HG03439 (cell line): ENCODE results near the gene MYPOP.

Experiments used
- ATAC-seq: cut with Tn5 transposase; IDR thresholded peaks from one replicate; pipeline ENCODE4 v1.9.1; 2021; ENCODE audit warnings: mild to moderate bottlenecking, moderate library complexity; ENCODE audit not compliant: unreplicated experiment

Gene MYPOP

GRCh38 chr19:45901912-45902650 lies at the start of gene MYPOP:
Gene MYPOP (minus strand): TSS chr19:45902613. CDS start chr19:45901773, 840 bp downstream.
- ATAC-seq: no peak

- no peak for ATAC-seq
Measured at GRCh38 chr19:45947926-45948325, 45.5 kb upstream of the MYPOP start.

GRCh38 chr19:45940515-45940805 lies 38.0 kb upstream of the MYPOP start:
- no peak for ATAC-seq

GRCh38 chr19:45939792-45940514 lies 37.5 kb upstream of the MYPOP start:
- ATAC-seq: no peak

GRCh38 chr19:45938733-45939319 lies 36.4 kb upstream of the MYPOP start:
- no peak for ATAC-seq

GRCh38 chr19:45935267-45935666 lies 32.9 kb upstream of the MYPOP start:
- ATAC-seq: no peak

GRCh38 chr19:45934551-45935230 lies 32.3 kb upstream of the MYPOP start:
- no peak for ATAC-seq

GRCh38 chr19:45933759-45934158 lies 31.3 kb upstream of the MYPOP start:
- no peak for ATAC-seq

GRCh38 chr19:45931055-45931454 lies 28.6 kb upstream of the MYPOP start:
- no peak for ATAC-seq

GRCh38 chr19:45929247-45929646 lies 26.8 kb upstream of the MYPOP start:
- ATAC-seq: no peak

GRCh38 chr19:45927565-45928261 lies 25.3 kb upstream of the MYPOP start:
- ATAC-seq: peak; percentile 83

GRCh38 chr19:45924891-45925447 lies 22.6 kb upstream of the MYPOP start:
- ATAC-seq: no peak

GRCh38 chr19:45922281-45922680 lies 19.9 kb upstream of the MYPOP start:
- no peak for ATAC-seq

- no peak for ATAC-seq
Measured at GRCh38 chr19:45920458-45920857, 18.0 kb upstream of the MYPOP start.

- no peak for ATAC-seq
Measured at GRCh38 chr19:45919678-45920077, 17.3 kb upstream of the MYPOP start.

- no peak for ATAC-seq
Measured at GRCh38 chr19:45918721-45919120, 16.3 kb upstream of the MYPOP start.

- ATAC-seq: no peak
Measured at GRCh38 chr19:45917421-45918091, 15.1 kb upstream of the MYPOP start.

GRCh38 chr19:45913874-45914830 lies 11.7 kb upstream of the MYPOP start, which contains the start of gene NANOS2:
Gene NANOS2 (minus strand): TSS chr19:45914778. CDS start chr19:45914693, 85 bp downstream.
- ATAC-seq: no peak

GRCh38 chr19:45911291-45911690 lies 8.9 kb upstream of the MYPOP start:
- no peak for ATAC-seq
